ENCODE results near the gene ST7. TPM values are rescaled to one million over a fixed set of nuclear protein-coding genes. Genes with fewer than 3 reads are reported as not detected.

The ST7 gene
- total and polyA plus RNA-seq, 2 experiments from 2014 or later, result 31.2 to 38.5 TPM

GRCh38 chr7:117088623-117089194 is 135.4 kb downstream of the ST7 start:
- no peaks in the 10 kb centered on the region for H3K9me3 ChIP-seq (ENCODE audit: low read depth)
- no peaks in the 10 kb centered on the region for H3K4me1 ChIP-seq (ENCODE audit: insufficient read depth)
- H3K9me2 ChIP-seq (replicated peaks; ENCODE audit: insufficient read depth), result no peaks in the 10 kb centered on the region
- no peak overlapping the region for H2AFZ ChIP-seq
- no peaks in the 10 kb centered on the region for H3K36me3 ChIP-seq (replicated peaks; ENCODE audit: insufficient read depth, low read depth)
- no peak for DNase-seq (ENCODE audit: low spot score)
- H3K27me3 ChIP-seq, result no peaks in the 10 kb centered on the region
- no peak overlapping the region for H3K4me2 ChIP-seq
- TF ChIP-seq EZH2phosphoT487 (IDR thresholded peaks at IDR 0.05; ENCODE audit: low read depth, severe bottlenecking, unreplicated experiment) (no peak), CTCF (IDR thresholded peaks at IDR 0.05; ENCODE audit: poor library complexity) (no peak), EZH2 (IDR thresholded peaks at IDR 0.05; ENCODE audit: borderline replicate concordance) (no peak)
- no peaks in the 10 kb centered on the region for H4K20me1 ChIP-seq (ENCODE audit: insufficient read depth, poor library complexity, severe bottlenecking)
- H3K79me2 ChIP-seq, result peaks cover 43% of the 10 kb centered on the region
- 85% methylated on average over 2 of the region's 2 CpGs for WGBS (ENCODE audit: low lambda C conversion rate, missing lambda C conversion rate)
- no peak overlapping the region for H3K27ac ChIP-seq
- no peak overlapping the region for H3K4me3 ChIP-seq

GRCh38 chr7:117090791-117091190 is 137.5 kb downstream of the ST7 start:
- H3K27me3 ChIP-seq, result no peaks in the 10 kb centered on the region
- no peaks in the 10 kb centered on the region for H3K4me1 ChIP-seq (ENCODE audit: insufficient read depth)
- DNase-seq (ENCODE audit: low spot score), result no peak
- no peak overlapping the region for H3K27ac ChIP-seq
- H4K20me1 ChIP-seq (ENCODE audit: insufficient read depth, poor library complexity, severe bottlenecking), result no peaks in the 10 kb centered on the region
- WGBS (ENCODE audit: low lambda C conversion rate, missing lambda C conversion rate), result 87% methylated on average over 5 of the region's 5 CpGs
- TF ChIP-seq CTCF (IDR thresholded peaks at IDR 0.05; ENCODE audit: poor library complexity), result no peak
- no peak for TF ChIP-seq EZH2 (IDR thresholded peaks at IDR 0.05; ENCODE audit: borderline replicate concordance)
- no peak for TF ChIP-seq EZH2phosphoT487 (IDR thresholded peaks at IDR 0.05; ENCODE audit: low read depth, severe bottlenecking, unreplicated experiment)
- no peaks in the 10 kb centered on the region for H3K9me3 ChIP-seq (ENCODE audit: low read depth)
- H3K36me3 ChIP-seq (replicated peaks; ENCODE audit: insufficient read depth, low read depth), result no peaks in the 10 kb centered on the region
- H3K79me2 ChIP-seq, result peaks cover 35% of the 10 kb centered on the region
- no peak overlapping the region for H2AFZ ChIP-seq
- H3K4me3 ChIP-seq, result no peak overlapping the region
- H3K9me2 ChIP-seq (replicated peaks; ENCODE audit: insufficient read depth), result no peaks in the 10 kb centered on the region
- H3K4me2 ChIP-seq, result no peak overlapping the region

- Histone ChIP-seq H2AFZ (no peak overlapping the region), H3K4me1 (ENCODE audit: insufficient read depth) (no peaks in the 10 kb centered on the region), H4K20me1 (ENCODE audit: insufficient read depth, poor library complexity, severe bottlenecking) (no peaks in the 10 kb centered on the region), H3K79me2 (peaks cover 30% of the 10 kb centered on the region), H3K4me2 (no peak overlapping the region), H3K27ac (no peak overlapping the region), H3K36me3 (replicated peaks; ENCODE audit: insufficient read depth, low read depth) (no peaks in the 10 kb centered on the region), H3K9me3 (ENCODE audit: low read depth) (no peaks in the 10 kb centered on the region), H3K27me3 (no peaks in the 10 kb centered on the region), H3K9me2 (replicated peaks; ENCODE audit: insufficient read depth) (no peaks in the 10 kb centered on the region), H3K4me3 (no peak overlapping the region)
- TF ChIP-seq CTCF (IDR thresholded peaks at IDR 0.05; ENCODE audit: poor library complexity), result no peak
- no peak for TF ChIP-seq EZH2phosphoT487 (IDR thresholded peaks at IDR 0.05; ENCODE audit: low read depth, severe bottlenecking, unreplicated experiment)
- TF ChIP-seq EZH2 (IDR thresholded peaks at IDR 0.05; ENCODE audit: borderline replicate concordance), result no peak
- 80% methylated on average over 3 of the region's 3 CpGs for WGBS (ENCODE audit: low lambda C conversion rate, missing lambda C conversion rate)
- DNase-seq (ENCODE audit: low spot score), result no peak
Observed at GRCh38 chr7:117091721-117092120, 138.4 kb downstream of the ST7 start.

Measured in hepatocyte (in vitro differentiated cells).